HEK293 (cell line): ENCODE measurements around the gene C17orf67.

Experiments
- RBAK ChIP-seq: fragments of 450-650 bp; formaldehyde crosslinking; IDR thresholded peaks from 2 replicates; pipeline ENCODE4 v1.5.1; 2016; ENCODE audit warnings: missing biosample characterization, missing genetic modification characterization
- SETDB1 ChIP-seq: IDR thresholded peaks from one replicate; pipeline ENCODE4 v1.6.1; 2017; ENCODE audit warnings: mild to moderate bottlenecking, low read length, moderate library complexity, mixed read lengths; ENCODE audit not compliant: insufficient read length
- SP2 ChIP-seq: fragments of 450-650 bp; formaldehyde crosslinking; IDR thresholded peaks from 2 replicates; pipeline ENCODE4 v1.5.1; 2016; ENCODE audit warnings: missing biosample characterization, missing genetic modification characterization
- ZNF121 ChIP-seq: fragments of 450-650 bp; formaldehyde crosslinking; IDR thresholded peaks from 2 replicates; pipeline ENCODE4 v1.5.1; 2016; ENCODE audit warnings: missing biosample characterization, missing genetic modification characterization
- ZNF214 ChIP-seq: fragments of 450-650 bp; formaldehyde crosslinking; IDR thresholded peaks from 2 replicates; pipeline ENCODE4 v1.5.1; 2017; ENCODE audit warnings: missing biosample characterization, mild to moderate bottlenecking, missing genetic modification characterization, borderline replicate concordance
- ZNF626 ChIP-seq: fragments of 450-650 bp; sonication (Bioruptor Pico); formaldehyde crosslinking; IDR thresholded peaks from 2 replicates; pipeline ENCODE4 v1.5.1; 2018; ENCODE audit warnings: missing biosample characterization, missing genetic modification characterization, inconsistent platforms
- ZNF629 ChIP-seq: fragments of 450-650 bp; formaldehyde crosslinking; IDR thresholded peaks from 2 replicates; pipeline ENCODE4 v1.5.1; 2017; ENCODE audit warnings: missing biosample characterization, missing genetic modification characterization
- TF ChIP-seq, protein P1 (sequence below): fragments of 450-650 bp; formaldehyde crosslinking; IDR thresholded peaks from 2 replicates; pipeline ENCODE4 v1.5.1; 2016; ENCODE audit warnings: missing biosample characterization, missing genetic modification characterization
- TF ChIP-seq, protein P2 (sequence below): fragments of 450-650 bp; formaldehyde crosslinking; IDR thresholded peaks from 2 replicates; pipeline ENCODE4 v1.5.1; 2017; ENCODE audit warnings: missing biosample characterization, missing genetic modification characterization
- TF ChIP-seq, protein P3 (sequence below): fragments of 450-650 bp; formaldehyde crosslinking; conservative IDR thresholded peaks from 2 replicates; pipeline ENCODE4 v1.5.1; 2016; ENCODE audit warnings: low read depth, missing biosample characterization, missing genetic modification characterization
- TF ChIP-seq, protein P4 (sequence below): fragments of 450-650 bp; formaldehyde crosslinking; IDR thresholded peaks from 2 replicates; pipeline ENCODE4 v1.5.1; 2016; ENCODE audit warnings: missing biosample characterization, missing genetic modification characterization

DNA sequence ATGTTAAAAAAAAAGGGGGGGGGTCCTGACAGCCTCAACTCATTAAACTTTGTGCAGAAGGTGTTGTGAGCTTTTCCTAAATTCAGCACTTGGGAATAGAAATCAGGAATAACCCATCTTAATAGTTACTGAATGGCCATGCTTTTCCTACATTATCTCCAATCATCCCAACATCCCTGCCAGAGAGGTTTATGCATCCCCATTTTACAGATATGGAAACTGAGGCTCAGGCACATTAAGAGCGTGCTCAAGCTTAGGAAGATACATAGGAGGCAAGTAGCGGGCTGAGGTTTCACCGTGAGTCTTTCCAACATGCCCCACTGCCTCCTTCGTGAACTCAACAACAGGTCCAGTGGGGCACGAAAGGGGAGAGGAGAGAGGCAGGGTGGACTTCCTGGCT is 78.4 kb downstream of the C17orf67 start:
- TF ChIP-seq ZNF121 (tag by site-specific recombination) (no peak), RBAK (tag by site-specific recombination) (no peak), ZNF214 (tag by site-specific recombination) (no peak), ZNF626 (tag by site-specific recombination) (no peak), SETDB1 (no peak), SP2 (tag by site-specific recombination) (no peak), ZNF629 (tag by site-specific recombination) (no peak)
- TF ChIP-seq, protein P1, sequence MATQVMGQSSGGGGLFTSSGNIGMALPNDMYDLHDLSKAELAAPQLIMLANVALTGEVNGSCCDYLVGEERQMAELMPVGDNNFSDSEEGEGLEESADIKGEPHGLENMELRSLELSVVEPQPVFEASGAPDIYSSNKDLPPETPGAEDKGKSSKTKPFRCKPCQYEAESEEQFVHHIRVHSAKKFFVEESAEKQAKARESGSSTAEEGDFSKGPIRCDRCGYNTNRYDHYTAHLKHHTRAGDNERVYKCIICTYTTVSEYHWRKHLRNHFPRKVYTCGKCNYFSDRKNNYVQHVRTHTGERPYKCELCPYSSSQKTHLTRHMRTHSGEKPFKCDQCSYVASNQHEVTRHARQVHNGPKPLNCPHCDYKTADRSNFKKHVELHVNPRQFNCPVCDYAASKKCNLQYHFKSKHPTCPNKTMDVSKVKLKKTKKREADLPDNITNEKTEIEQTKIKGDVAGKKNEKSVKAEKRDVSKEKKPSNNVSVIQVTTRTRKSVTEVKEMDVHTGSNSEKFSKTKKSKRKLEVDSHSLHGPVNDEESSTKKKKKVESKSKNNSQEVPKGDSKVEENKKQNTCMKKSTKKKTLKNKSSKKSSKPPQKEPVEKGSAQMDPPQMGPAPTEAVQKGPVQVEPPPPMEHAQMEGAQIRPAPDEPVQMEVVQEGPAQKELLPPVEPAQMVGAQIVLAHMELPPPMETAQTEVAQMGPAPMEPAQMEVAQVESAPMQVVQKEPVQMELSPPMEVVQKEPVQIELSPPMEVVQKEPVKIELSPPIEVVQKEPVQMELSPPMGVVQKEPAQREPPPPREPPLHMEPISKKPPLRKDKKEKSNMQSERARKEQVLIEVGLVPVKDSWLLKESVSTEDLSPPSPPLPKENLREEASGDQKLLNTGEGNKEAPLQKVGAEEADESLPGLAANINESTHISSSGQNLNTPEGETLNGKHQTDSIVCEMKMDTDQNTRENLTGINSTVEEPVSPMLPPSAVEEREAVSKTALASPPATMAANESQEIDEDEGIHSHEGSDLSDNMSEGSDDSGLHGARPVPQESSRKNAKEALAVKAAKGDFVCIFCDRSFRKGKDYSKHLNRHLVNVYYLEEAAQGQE (tag by site-specific recombination): no peak
- TF ChIP-seq, protein P2, sequence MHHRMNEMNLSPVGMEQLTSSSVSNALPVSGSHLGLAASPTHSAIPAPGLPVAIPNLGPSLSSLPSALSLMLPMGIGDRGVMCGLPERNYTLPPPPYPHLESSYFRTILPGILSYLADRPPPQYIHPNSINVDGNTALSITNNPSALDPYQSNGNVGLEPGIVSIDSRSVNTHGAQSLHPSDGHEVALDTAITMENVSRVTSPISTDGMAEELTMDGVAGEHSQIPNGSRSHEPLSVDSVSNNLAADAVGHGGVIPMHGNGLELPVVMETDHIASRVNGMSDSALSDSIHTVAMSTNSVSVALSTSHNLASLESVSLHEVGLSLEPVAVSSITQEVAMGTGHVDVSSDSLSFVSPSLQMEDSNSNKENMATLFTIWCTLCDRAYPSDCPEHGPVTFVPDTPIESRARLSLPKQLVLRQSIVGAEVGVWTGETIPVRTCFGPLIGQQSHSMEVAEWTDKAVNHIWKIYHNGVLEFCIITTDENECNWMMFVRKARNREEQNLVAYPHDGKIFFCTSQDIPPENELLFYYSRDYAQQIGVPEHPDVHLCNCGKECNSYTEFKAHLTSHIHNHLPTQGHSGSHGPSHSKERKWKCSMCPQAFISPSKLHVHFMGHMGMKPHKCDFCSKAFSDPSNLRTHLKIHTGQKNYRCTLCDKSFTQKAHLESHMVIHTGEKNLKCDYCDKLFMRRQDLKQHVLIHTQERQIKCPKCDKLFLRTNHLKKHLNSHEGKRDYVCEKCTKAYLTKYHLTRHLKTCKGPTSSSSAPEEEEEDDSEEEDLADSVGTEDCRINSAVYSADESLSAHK (tag by site-specific recombination): no peak
- TF ChIP-seq, protein P3, sequence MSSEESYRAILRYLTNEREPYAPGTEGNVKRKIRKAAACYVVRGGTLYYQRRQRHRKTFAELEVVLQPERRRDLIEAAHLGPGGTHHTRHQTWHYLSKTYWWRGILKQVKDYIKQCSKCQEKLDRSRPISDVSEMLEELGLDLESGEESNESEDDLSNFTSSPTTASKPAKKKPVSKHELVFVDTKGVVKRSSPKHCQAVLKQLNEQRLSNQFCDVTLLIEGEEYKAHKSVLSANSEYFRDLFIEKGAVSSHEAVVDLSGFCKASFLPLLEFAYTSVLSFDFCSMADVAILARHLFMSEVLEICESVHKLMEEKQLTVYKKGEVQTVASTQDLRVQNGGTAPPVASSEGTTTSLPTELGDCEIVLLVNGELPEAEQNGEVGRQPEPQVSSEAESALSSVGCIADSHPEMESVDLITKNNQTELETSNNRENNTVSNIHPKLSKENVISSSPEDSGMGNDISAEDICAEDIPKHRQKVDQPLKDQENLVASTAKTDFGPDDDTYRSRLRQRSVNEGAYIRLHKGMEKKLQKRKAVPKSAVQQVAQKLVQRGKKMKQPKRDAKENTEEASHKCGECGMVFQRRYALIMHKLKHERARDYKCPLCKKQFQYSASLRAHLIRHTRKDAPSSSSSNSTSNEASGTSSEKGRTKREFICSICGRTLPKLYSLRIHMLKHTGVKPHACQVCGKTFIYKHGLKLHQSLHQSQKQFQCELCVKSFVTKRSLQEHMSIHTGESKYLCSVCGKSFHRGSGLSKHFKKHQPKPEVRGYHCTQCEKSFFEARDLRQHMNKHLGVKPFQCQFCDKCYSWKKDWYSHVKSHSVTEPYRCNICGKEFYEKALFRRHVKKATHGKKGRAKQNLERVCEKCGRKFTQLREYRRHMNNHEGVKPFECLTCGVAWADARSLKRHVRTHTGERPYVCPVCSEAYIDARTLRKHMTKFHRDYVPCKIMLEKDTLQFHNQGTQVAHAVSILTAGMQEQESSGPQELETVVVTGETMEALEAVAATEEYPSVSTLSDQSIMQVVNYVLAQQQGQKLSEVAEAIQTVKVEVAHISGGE (tag by site-specific recombination): no peak
- TF ChIP-seq, protein P4, sequence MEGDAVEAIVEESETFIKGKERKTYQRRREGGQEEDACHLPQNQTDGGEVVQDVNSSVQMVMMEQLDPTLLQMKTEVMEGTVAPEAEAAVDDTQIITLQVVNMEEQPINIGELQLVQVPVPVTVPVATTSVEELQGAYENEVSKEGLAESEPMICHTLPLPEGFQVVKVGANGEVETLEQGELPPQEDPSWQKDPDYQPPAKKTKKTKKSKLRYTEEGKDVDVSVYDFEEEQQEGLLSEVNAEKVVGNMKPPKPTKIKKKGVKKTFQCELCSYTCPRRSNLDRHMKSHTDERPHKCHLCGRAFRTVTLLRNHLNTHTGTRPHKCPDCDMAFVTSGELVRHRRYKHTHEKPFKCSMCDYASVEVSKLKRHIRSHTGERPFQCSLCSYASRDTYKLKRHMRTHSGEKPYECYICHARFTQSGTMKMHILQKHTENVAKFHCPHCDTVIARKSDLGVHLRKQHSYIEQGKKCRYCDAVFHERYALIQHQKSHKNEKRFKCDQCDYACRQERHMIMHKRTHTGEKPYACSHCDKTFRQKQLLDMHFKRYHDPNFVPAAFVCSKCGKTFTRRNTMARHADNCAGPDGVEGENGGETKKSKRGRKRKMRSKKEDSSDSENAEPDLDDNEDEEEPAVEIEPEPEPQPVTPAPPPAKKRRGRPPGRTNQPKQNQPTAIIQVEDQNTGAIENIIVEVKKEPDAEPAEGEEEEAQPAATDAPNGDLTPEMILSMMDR: no peak
